ENCODE data around the gene APOL2.
A peak's percentile ranks its signal among the peaks of the same experiment; 100 is the strongest.
"Not testable (repeated sequence)": the region's sequence is repeated elsewhere in the genome, so short reads cannot be mapped to it uniquely, and the experiment has no call there.

The APOL2 gene

GRCh38 chr22:36208162-36208765, 31.1 kb downstream of the APOL2 start:
- H3K27me3 ChIP-seq (ENCODE audit: insufficient read depth, low read length, poor library complexity), result no peaks in the 10 kb centered on the region
- no peaks in the 10 kb centered on the region for H3K36me3 ChIP-seq (ENCODE audit: insufficient read depth, low read length)
- H4K20me1 ChIP-seq (ENCODE audit: insufficient read depth, low read length), result no peaks in the 10 kb centered on the region; the same call in 1 of the 2 replicates
- DNase-seq, result no peak
- peaks cover 12% of the 10 kb centered on the region for H3K4me1 ChIP-seq (ENCODE audit: insufficient read depth, low read length)
- no peak overlapping the region for H3K4me3 ChIP-seq (ENCODE audit: low read depth in 1 of 2, low read length in 2 of 2)
- no peak overlapping the region for H2AFZ ChIP-seq (ENCODE audit: low read depth, low read length)
- no peak overlapping the region for H3K27ac ChIP-seq (ENCODE audit: low read length)
- TF ChIP-seq EZH2 (IDR thresholded peaks at IDR 0.05; ENCODE audit: borderline replicate concordance, low read depth, low read length, severe bottlenecking) (no peak), CTCF (IDR thresholded peaks at IDR 0.05; ENCODE audit: borderline replicate concordance, extremely low read depth, low read length, poor library complexity, severe bottlenecking) (no peak)
- no peaks in the 10 kb centered on the region for H3K79me2 ChIP-seq (ENCODE audit: insufficient read depth, low read length)
- no peak overlapping the region for H3K4me2 ChIP-seq (ENCODE audit: insufficient read depth, low read length)
- H3K9ac ChIP-seq (ENCODE audit: low read depth, low read length), result no peak overlapping the region
- no peaks in the 10 kb centered on the region for H3K9me3 ChIP-seq (ENCODE audit: insufficient read depth, low read length, severe bottlenecking)
- ATAC-seq (ENCODE audit: insufficient read depth, low read depth), result no peak

GRCh38 chr22:36206255-36206654, 33.1 kb downstream of the APOL2 start:
- Histone ChIP-seq H3K9me3 (ENCODE audit: insufficient read depth, low read length, severe bottlenecking) (no peaks in the 10 kb centered on the region), H3K27ac (ENCODE audit: low read length) (no peak overlapping the region), H3K9ac (ENCODE audit: low read depth, low read length) (no peak overlapping the region), H3K36me3 (ENCODE audit: insufficient read depth, low read length) (no peaks in the 10 kb centered on the region), H3K4me3 (ENCODE audit: low read depth in 1 of 2, low read length in 2 of 2) (no peak overlapping the region), H3K4me1 (ENCODE audit: insufficient read depth, low read length) (peaks cover 30% of the 10 kb centered on the region), H3K27me3 (ENCODE audit: insufficient read depth, low read length, poor library complexity) (no peaks in the 10 kb centered on the region), H3K4me2 (ENCODE audit: insufficient read depth, low read length) (no peak overlapping the region), H4K20me1 (ENCODE audit: insufficient read depth, low read length) (no peaks in the 10 kb centered on the region), H2AFZ (ENCODE audit: low read depth, low read length) (no peak overlapping the region), H3K79me2 (ENCODE audit: insufficient read depth, low read length) (no peaks in the 10 kb centered on the region)
- ATAC-seq (ENCODE audit: insufficient read depth, low read depth) (no peak), DNase-seq (no peak)
- no peak for TF ChIP-seq CTCF (IDR thresholded peaks at IDR 0.05; ENCODE audit: borderline replicate concordance, extremely low read depth, low read length, poor library complexity, severe bottlenecking)
- TF ChIP-seq EZH2 (IDR thresholded peaks at IDR 0.05; ENCODE audit: borderline replicate concordance, low read depth, low read length, severe bottlenecking), result no peak

- H3K4me2 ChIP-seq (ENCODE audit: insufficient read depth, low read length); H3K9me3 ChIP-seq (ENCODE audit: insufficient read depth, low read length, severe bottlenecking); H3K79me2 ChIP-seq (ENCODE audit: insufficient read depth, low read length); H3K27ac ChIP-seq (ENCODE audit: low read length); H3K36me3 ChIP-seq (ENCODE audit: insufficient read depth, low read length); H3K4me3 ChIP-seq (ENCODE audit: low read depth in 1 of 2, low read length in 2 of 2); H4K20me1 ChIP-seq (ENCODE audit: insufficient read depth, low read length); DNase-seq; H2AFZ ChIP-seq (ENCODE audit: low read depth, low read length); H3K9ac ChIP-seq (ENCODE audit: low read depth, low read length); H3K27me3 ChIP-seq (ENCODE audit: insufficient read depth, low read length, poor library complexity); ATAC-seq (ENCODE audit: insufficient read depth, low read depth): not testable (repeated sequence)
- H3K4me1 ChIP-seq (ENCODE audit: insufficient read depth, low read length), result peaks cover 24% of the 10 kb centered on the region
Measured at GRCh38 chr22:36205573-36205972, 33.8 kb downstream of the APOL2 start.

- Histone ChIP-seq H3K9ac (ENCODE audit: low read depth, low read length) (no peak overlapping the region), H2AFZ (ENCODE audit: low read depth, low read length) (no peak overlapping the region), H3K36me3 (ENCODE audit: insufficient read depth, low read length) (no peaks in the 10 kb centered on the region), H3K4me1 (ENCODE audit: insufficient read depth, low read length) (peaks cover 26% of the 10 kb centered on the region), H3K4me2 (ENCODE audit: insufficient read depth, low read length) (no peak overlapping the region), H3K4me3 (ENCODE audit: low read depth in 1 of 2, low read length in 2 of 2) (no peak overlapping the region), H3K27me3 (ENCODE audit: insufficient read depth, low read length, poor library complexity) (no peaks in the 10 kb centered on the region), H4K20me1 (ENCODE audit: insufficient read depth, low read length) (no peaks in the 10 kb centered on the region), H3K27ac (ENCODE audit: low read length) (no peak overlapping the region), H3K9me3 (ENCODE audit: insufficient read depth, low read length, severe bottlenecking) (no peaks in the 10 kb centered on the region), H3K79me2 (ENCODE audit: insufficient read depth, low read length) (no peaks in the 10 kb centered on the region)
- ATAC-seq (ENCODE audit: insufficient read depth, low read depth) (no peak), DNase-seq (no peak)
- TF ChIP-seq EZH2 (IDR thresholded peaks at IDR 0.05; ENCODE audit: borderline replicate concordance, low read depth, low read length, severe bottlenecking) (no peak), CTCF (IDR thresholded peaks at IDR 0.05; ENCODE audit: borderline replicate concordance, extremely low read depth, low read length, poor library complexity, severe bottlenecking) (peak; percentile 2)
Measured at GRCh38 chr22:36204632-36205015, 34.7 kb downstream of the APOL2 start.
